GM12864 (cell line): ENCODE measurements around the gene EEF1AKMT3.

ENCODE experiments used
- DNase-seq: peaks from one replicate; pipeline ENCODE4 v3.0.0-alpha.2; 2011; ENCODE audit warnings: low read depth
- H3K4me3 ChIP-seq: 2 replicates; pipeline ENCODE4 v1.5.1; 2011; ENCODE audit warnings: mild to moderate bottlenecking, low read depth, low read length, control low read depth
- CTCF ChIP-seq: IDR thresholded peaks from 2 replicates; pipeline ENCODE4 v1.5.1; 2011; ENCODE audit warnings: low read depth, mild to moderate bottlenecking, moderate library complexity, low read length, control low read depth, inconsistent platforms; ENCODE audit errors: missing control alignments

EEF1AKMT3 gene

DNA sequence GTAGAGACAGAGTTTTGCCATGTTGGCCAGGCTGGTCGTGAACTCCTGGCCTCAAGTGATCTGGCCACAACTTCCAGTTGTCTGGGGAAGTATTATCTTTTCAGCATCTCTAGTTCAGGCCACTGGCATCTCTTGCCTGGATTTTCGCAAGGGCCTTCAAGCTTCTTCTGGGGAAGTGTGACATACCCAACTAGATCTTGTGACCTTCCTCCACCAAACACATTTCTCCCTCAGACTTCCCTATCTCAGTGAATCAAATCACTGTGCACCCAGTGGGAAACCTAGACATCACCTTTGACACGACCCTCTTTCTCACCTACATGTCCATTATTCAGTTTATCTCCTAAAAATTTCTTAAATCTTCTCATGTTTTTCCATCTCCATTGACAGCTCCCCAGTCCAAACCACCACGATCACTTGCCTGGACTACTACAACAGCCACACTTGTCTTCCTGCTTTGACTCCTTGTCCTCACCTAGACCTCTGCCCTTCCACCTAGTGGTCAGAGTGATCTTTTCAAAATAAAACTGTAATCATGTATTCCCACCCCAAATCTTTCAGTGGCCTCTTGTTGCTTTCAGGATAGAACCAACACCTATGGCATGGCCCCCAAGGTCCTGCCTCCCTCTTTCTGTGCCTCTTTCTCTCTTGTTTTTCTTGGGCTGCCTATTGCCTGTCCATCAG, 3.3 kb downstream of the EEF1AKMT3 start:
- DNase-seq = no peak
- TF ChIP-seq CTCF = peak; percentile 37
- no peak overlapping the region for H3K4me3 ChIP-seq

GRCh38 chr12:57776247-57776587, 3.8 kb downstream of the EEF1AKMT3 start:
- H3K4me3 ChIP-seq = no peak overlapping the region
- TF ChIP-seq CTCF = no peak
- no peak for DNase-seq

DNA sequence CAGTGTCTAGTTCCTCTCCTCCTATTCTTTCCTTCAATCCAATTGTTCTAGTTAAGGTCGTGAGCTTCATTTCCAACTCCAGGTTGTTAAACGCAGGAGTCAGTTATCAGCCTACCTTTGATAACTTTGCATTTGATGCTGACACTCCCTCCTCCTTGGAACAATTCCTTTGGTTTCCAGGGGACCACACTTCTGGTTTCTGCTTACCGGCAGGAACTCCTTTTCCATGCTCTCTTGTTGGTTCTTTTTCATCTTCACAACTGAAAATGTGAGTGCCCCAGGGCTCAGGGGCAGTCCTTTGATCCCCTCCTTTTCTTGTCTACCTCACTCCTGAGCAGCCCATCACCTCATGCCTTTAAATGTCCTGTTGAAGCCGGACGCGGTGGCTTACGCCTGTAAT, 5.0 kb downstream of the EEF1AKMT3 start:
- no peak for TF ChIP-seq CTCF
- no peak for DNase-seq
- no peak overlapping the region for H3K4me3 ChIP-seq

DNA sequence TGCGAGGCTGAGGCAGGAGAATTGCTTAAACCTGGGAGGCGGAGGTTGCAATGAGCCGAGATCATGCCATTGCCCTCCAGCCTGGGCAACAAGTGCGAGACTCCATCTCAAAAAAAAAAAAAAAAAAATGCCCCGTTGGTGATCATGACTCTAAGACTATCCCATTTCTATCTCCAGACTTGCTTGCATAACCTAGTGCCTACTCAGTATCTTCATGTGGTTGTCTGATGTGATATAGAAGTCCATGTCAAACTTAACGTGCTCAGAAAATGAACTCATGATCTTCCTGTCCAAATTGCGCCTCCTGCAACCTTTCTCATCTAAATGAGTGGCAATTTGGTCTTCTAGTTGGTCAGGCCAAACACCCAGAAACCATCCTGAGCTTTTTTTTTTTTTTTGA, 5.5 kb downstream of the EEF1AKMT3 start:
- H3K4me3 ChIP-seq = no peak overlapping the region
- no peak for DNase-seq
- no peak for TF ChIP-seq CTCF

- no peak for DNase-seq
- no peak for TF ChIP-seq CTCF
- H3K4me3 ChIP-seq = no peak overlapping the region
Measured at GRCh38 chr12:57779736-57780135, 7.3 kb downstream of the EEF1AKMT3 start.

DNA sequence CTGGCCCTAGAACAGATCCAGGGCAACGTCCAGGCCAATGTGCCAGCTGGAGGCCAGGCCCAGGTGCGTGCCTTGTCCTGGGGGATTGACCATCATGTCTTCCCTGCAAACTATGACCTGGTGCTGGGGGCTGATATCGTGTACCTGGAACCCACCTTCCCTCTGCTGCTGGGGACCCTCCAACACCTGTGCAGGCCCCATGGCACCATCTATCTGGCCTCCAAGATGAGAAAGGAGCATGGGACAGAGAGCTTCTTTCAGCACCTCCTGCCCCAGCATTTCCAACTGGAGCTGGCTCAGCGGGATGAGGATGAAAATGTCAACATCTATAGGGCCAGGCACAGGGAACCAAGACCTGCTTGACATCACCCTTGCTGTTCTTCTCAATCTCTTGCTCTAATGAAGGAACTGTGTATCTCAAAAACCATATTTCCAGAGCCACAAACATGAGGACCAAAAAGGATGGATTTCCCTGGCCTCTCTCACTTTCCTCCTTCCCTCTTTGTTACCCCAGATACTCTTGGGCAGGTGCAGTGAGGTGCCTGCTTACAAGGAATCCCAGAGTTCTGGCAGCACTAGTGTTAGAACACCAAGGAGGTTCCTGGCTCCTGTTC, 8.0 kb downstream of the EEF1AKMT3 start:
- no peak for DNase-seq
- TF ChIP-seq CTCF = no peak
- H3K4me3 ChIP-seq = no peak overlapping the region

- DNase-seq = no peak
- TF ChIP-seq CTCF = no peak
- no peak overlapping the region for H3K4me3 ChIP-seq
Measured at GRCh38 chr12:57781244-57781643, 8.8 kb downstream of the EEF1AKMT3 start.
